Caco-2 (cell line): ENCODE results near the gene LGR6. TPM values are rescaled to one million over a fixed set of nuclear protein-coding genes. Genes with fewer than 3 reads are reported as not detected.
"Not testable (repeated sequence)": the region's sequence is repeated elsewhere in the genome, so short reads cannot be mapped to it uniquely, and the experiment has no call there.

Experiments
- BruUV-seq: library from RNA; stranded (reverse); fragments of 400-500 nt; replicated peaks from 2 replicates; lab custom pipeline; 2021; lab: Mats Ljungman, UMichigan
- CTCF ChIA-PET: fragments of 300-600 bp; sonication (Branson Sonifier 250); formaldehyde crosslinking; loops from one replicate; lab custom pipeline; 2022; ENCODE audit warnings: antibody characterized with exemption; lab: Charles Lee
- POLR2A ChIA-PET: fragments of 300-600 bp; sonication (Branson Sonifier 250); formaldehyde crosslinking; loops from one replicate; lab custom pipeline; 2022; ENCODE audit warnings: antibody characterized with exemption; lab: Charles Lee
- DNase-seq, 2 experiments: peaks; one replicate each; pipeline versions ENCODE4 v3.0.0 to v3.0.0-alpha.2; 2020 to 2022
- H3K27me3 ChIP-seq: replicated peaks from 2 replicates; pipeline ENCODE4 v1.6.0; 2011; ENCODE audit warnings: low read length; ENCODE audit not compliant: control insufficient read depth, insufficient read depth
- H3K36me3 ChIP-seq: 2 replicates; pipeline ENCODE4 v1.5.1; 2011; ENCODE audit warnings: low read length; ENCODE audit not compliant: control insufficient read depth, insufficient read depth
- H3K4me1 ChIP-seq: fragments of 250-450 bp; sonication (Bioruptor Pico); 2 replicates; pipeline ENCODE4 v1.5.1; 2020; ENCODE audit warnings: mild to moderate bottlenecking
- H3K4me3 ChIP-seq: 2 replicates; pipeline ENCODE4 v1.5.1; 2011; ENCODE audit warnings: low read depth, mild to moderate bottlenecking, control low read depth, low read length
- H3K9me3 ChIP-seq: fragments of 250-450 bp; sonication (Bioruptor Pico); 2 replicates; pipeline ENCODE4 v1.5.1; 2020; ENCODE audit warnings: mild to moderate bottlenecking, moderate library complexity
- H3K27ac Mint-ChIP-seq: one replicate; pipeline ENCODE4 v1.8.0; 2022; ENCODE audit warnings: mixed read lengths; ENCODE audit not compliant: unreplicated experiment
- H3K27me3 Mint-ChIP-seq: one replicate; pipeline ENCODE4 v1.8.0; 2022; ENCODE audit warnings: mixed read lengths; ENCODE audit not compliant: insufficient read depth, unreplicated experiment
- H3K36me3 Mint-ChIP-seq: one replicate; pipeline ENCODE4 v1.8.0; 2022; ENCODE audit warnings: mild to moderate bottlenecking, mixed read lengths; ENCODE audit not compliant: insufficient read depth, unreplicated experiment
- H3K4me1 Mint-ChIP-seq: one replicate; pipeline ENCODE4 v1.8.0; 2022; ENCODE audit warnings: low read depth, mixed read lengths; ENCODE audit not compliant: unreplicated experiment
- H3K4me3 Mint-ChIP-seq: one replicate; pipeline ENCODE4 v1.8.0; 2022; ENCODE audit warnings: mild to moderate bottlenecking, moderate library complexity, mixed read lengths; ENCODE audit not compliant: unreplicated experiment
- H3K9me3 Mint-ChIP-seq: one replicate; pipeline ENCODE4 v1.8.0; 2022; ENCODE audit warnings: mixed read lengths; ENCODE audit not compliant: unreplicated experiment
- CTCF ChIP-seq, 2 experiments: fragments of 200-600 bp in 1 of 2; IDR thresholded peaks; 1 replicate in 1 of 2; 2 replicates in 1 of 2; pipeline versions ENCODE4 v1.5.1 to v1.8.0; 2011 to 2022; ENCODE audit warnings: antibody characterized with exemption in 1 of 2, control low read depth in 1 of 2, inconsistent platforms in 1 of 2, low read depth in 1 of 2, low read length in 1 of 2, mild to moderate bottlenecking in 1 of 2, moderate library complexity in 1 of 2; ENCODE audit not compliant: insufficient read depth in 1 of 2, severe bottlenecking in 1 of 2, unreplicated experiment in 1 of 2
- intact Hi-C: fragments of 100-400 bp; cut with micrococcal nuclease; formaldehyde crosslinking; loops from one replicate; pipeline ENCODE4 v1.10.0; 2022; ENCODE audit not compliant: unreplicated experiment
- total RNA-seq: library from RNA; stranded (reverse); gene quantifications from 2 replicates; pipeline ENCODE4 v1.2.3, GENCODE V29; 2022

The LGR6 gene
- total RNA-seq, 1 experiment from 2014 or later: 0.36 TPM

- H3K27ac Mint-ChIP-seq: no peak overlapping the region
- intact Hi-C loops: no loop called here
- Histone ChIP-seq H3K4me1 (peaks cover 7% of the 10 kb centered on the region; the same call in 1 of the 2 replicates), H3K27me3 (no peaks in the 10 kb centered on the region), H3K9me3 (no peaks in the 10 kb centered on the region), H3K4me3 (no peak overlapping the region), H3K36me3 (no peaks in the 10 kb centered on the region)
- no peaks in the 10 kb centered on the region for H3K27me3 Mint-ChIP-seq
- H3K36me3 Mint-ChIP-seq: no peaks in the 10 kb centered on the region
- ChIA-PET CTCF (no interaction called here), POLR2A (no interaction called here)
- TF ChIP-seq CTCF (IDR thresholded peaks at IDR 0.05; ENCODE audit: insufficient read depth in 1 of 2, low read depth in 1 of 2, low read length in 1 of 2, severe bottlenecking in 1 of 2, unreplicated experiment in 1 of 2): no peak
- H3K4me1 Mint-ChIP-seq: no peaks in the 10 kb centered on the region
- no peaks in the 10 kb centered on the region for H3K9me3 Mint-ChIP-seq
- no peak overlapping the region for H3K4me3 Mint-ChIP-seq
- no TSS peak for BruUV-seq
- DNase-seq: no peak
Observed at GRCh38 chr1:202164271-202165037, 29.1 kb upstream of the LGR6 start.

- no peaks in the 10 kb centered on the region for H3K27me3 ChIP-seq
- no TSS peak for BruUV-seq
- no peak for TF ChIP-seq CTCF (IDR thresholded peaks at IDR 0.05; ENCODE audit: insufficient read depth in 1 of 2, low read depth in 1 of 2, low read length in 1 of 2, severe bottlenecking in 1 of 2, unreplicated experiment in 1 of 2)
- peaks cover 7% of the 10 kb centered on the region; the same call in 1 of the 2 replicates for H3K4me1 ChIP-seq
- ChIA-PET CTCF (interaction anchor here (0.8 kb wide), 1 partner anchor 11 kb away, joined by 3 read pairs; no protein-coding TSS in a partner anchor), POLR2A (no interaction called here)
- intact Hi-C loops: no loop called here
- Mint-ChIP-seq H3K27ac (no peak overlapping the region), H3K27me3 (no peaks in the 10 kb centered on the region), H3K4me3 (no peak overlapping the region), H3K36me3 (no peaks in the 10 kb centered on the region), H3K9me3 (no peaks in the 10 kb centered on the region), H3K4me1 (no peaks in the 10 kb centered on the region)
- no peaks in the 10 kb centered on the region for H3K9me3 ChIP-seq
- no peak for DNase-seq
- H3K36me3 ChIP-seq: no peaks in the 10 kb centered on the region
- no peak overlapping the region for H3K4me3 ChIP-seq
Observed at GRCh38 chr1:202165267-202165941, 28.2 kb upstream of the LGR6 start.

- H3K4me1 Mint-ChIP-seq: no peaks in the 10 kb centered on the region
- Histone ChIP-seq H3K9me3 (no peaks in the 10 kb centered on the region), H3K36me3 (no peaks in the 10 kb centered on the region), H3K4me1 (peaks cover 7% of the 10 kb centered on the region; the same call in 1 of the 2 replicates), H3K27me3 (no peaks in the 10 kb centered on the region), H3K4me3 (no peak overlapping the region)
- no peaks in the 10 kb centered on the region for H3K27me3 Mint-ChIP-seq
- BruUV-seq: no TSS peak
- H3K4me3 Mint-ChIP-seq: no peak overlapping the region
- no peak for DNase-seq
- H3K36me3 Mint-ChIP-seq: no peaks in the 10 kb centered on the region
- intact Hi-C loops: no loop called here
- no peaks in the 10 kb centered on the region for H3K9me3 Mint-ChIP-seq
- ChIA-PET CTCF (interaction anchor here (0.8 kb wide), 1 partner anchor 11 kb away, joined by 3 read pairs; no protein-coding TSS in a partner anchor), POLR2A (no interaction called here)
- no peak overlapping the region for H3K27ac Mint-ChIP-seq
- no peak for TF ChIP-seq CTCF (IDR thresholded peaks at IDR 0.05; ENCODE audit: insufficient read depth in 1 of 2, low read depth in 1 of 2, low read length in 1 of 2, severe bottlenecking in 1 of 2, unreplicated experiment in 1 of 2)
Observed at GRCh38 chr1:202165942-202166843, 27.4 kb upstream of the LGR6 start.

- H3K36me3 Mint-ChIP-seq, H3K4me1 Mint-ChIP-seq, DNase-seq, H3K27me3 ChIP-seq, CTCF ChIA-PET, BruUV-seq, intact Hi-C loops, POLR2A ChIA-PET, H3K4me1 ChIP-seq, H3K9me3 Mint-ChIP-seq, H3K27ac Mint-ChIP-seq, H3K36me3 ChIP-seq, H3K4me3 ChIP-seq, H3K27me3 Mint-ChIP-seq, H3K4me3 Mint-ChIP-seq, H3K9me3 ChIP-seq: not testable (repeated sequence)
Observed at GRCh38 chr1:202167054-202167453, 26.5 kb upstream of the LGR6 start.
